Uterus (tissue), 4 donors: ENCODE data around the gene PRSS27. TPM values are rescaled to one million over a fixed set of nuclear protein-coding genes. Genes with fewer than 3 reads are reported as not detected.
A peak's percentile ranks its signal among the peaks of the same experiment; 100 is the strongest.

Source experiments
- DNase-seq, 2 donors: peaks; one replicate each; pipeline ENCODE4 v3.0.0-alpha.2; 2019 to 2020
- H3K27ac ChIP-seq, 2 donors: fragments of 200-600 bp; sonication (generic); 1 replicate in 1 of 2; 2 replicates in 1 of 2; pipeline ENCODE4 v1.5.1; 2016 to 2018
- H3K27me3 ChIP-seq, 2 donors: fragments of 200-600 bp; sonication (generic); one replicate each; pipeline ENCODE4 v1.5.1; 2018 to 2019; ENCODE audit warnings: control low read depth in 1 of 2
- H3K36me3 ChIP-seq, 2 donors: fragments of 200-600 bp; sonication (generic); one replicate each; pipeline ENCODE4 v1.5.1; 2019; ENCODE audit warnings: control low read depth in 1 of 2
- H3K4me1 ChIP-seq, 2 donors: fragments of 200-600 bp; sonication (generic); one replicate each; pipeline ENCODE4 v1.5.1; 2018 to 2019; ENCODE audit warnings: control low read depth in 1 of 2
- H3K4me3 ChIP-seq, 2 donors: fragments of 200-600 bp; sonication (generic); 1 replicate in 1 of 2; 2 replicates in 1 of 2; pipeline ENCODE4 v1.5.1; 2018 to 2019; ENCODE audit warnings: mild to moderate bottlenecking in 1 of 2
- H3K9me3 ChIP-seq, 2 donors: fragments of 200-600 bp; sonication (generic); one replicate each; pipeline ENCODE4 v1.5.1; 2019; ENCODE audit warnings: control low read depth in 1 of 2
- CTCF ChIP-seq, 4 experiments: fragments of 200-600 bp in 2 of 4; fragments of 450-650 bp in 2 of 4; sonication (generic) in 2 of 4; IDR thresholded peaks; one replicate each; pipeline ENCODE4 v1.5.1; 2016 to 2019; ENCODE audit warnings: antibody characterized with exemption in 4 of 4, mild to moderate bottlenecking in 2 of 4, moderate library complexity in 1 of 4
- POLR2A ChIP-seq, 2 donors: fragments of 450-650 bp; IDR thresholded peaks; one replicate each; pipeline ENCODE4 v1.6.1; 2016; ENCODE audit warnings: antibody characterized with exemption in 2 of 2, mild to moderate bottlenecking in 1 of 2, moderate library complexity in 1 of 2
- intact Hi-C: fragments of 100-400 bp; cut with DNase I; formaldehyde crosslinking; loops from one replicate; pipeline ENCODE4 v1.15.1; 2023; ENCODE audit warnings: low total_unique reads
- total RNA-seq, 4 donors: library from RNA; depleted of rRNA in 3 of 4; stranded (reverse); fragments of >200 nt in 3 of 4; gene quantifications; one replicate each; pipeline versions ENCODE4 v1.1.0 to v1.2.4, GENCODE V29; 2014 to 2023
- donor health status: DM: yes; HTN: yes; CAD: no.

PRSS27 gene
- total RNA-seq, 4 donors from 2014 or later = 0.83 to 1.3 TPM; not detected in 2

GRCh38 chr16:2752035-2752849 is 32.2 kb upstream of the PRSS27 start, which contains the start of gene SRRM2:
Gene SRRM2, plus strand, starts transcription at chr16:2752638. Its CDS starts 3,727 bp downstream, at chr16:2756365.
- no peaks in the 10 kb centered on the region for H3K9me3 ChIP-seq
- intact Hi-C loops = no loop called here
- H3K27ac ChIP-seq = peak within 1 kb of the TSS; percentile 99 to 100
- TF ChIP-seq POLR2A (IDR thresholded peaks at IDR 0.05) = peak; percentile 98 to 100
- peak in 1 of 4 experiments; percentile 9 for TF ChIP-seq CTCF (IDR thresholded peaks at IDR 0.05)
- H3K4me3 ChIP-seq = peak within 1 kb of the TSS; percentile 51 to 89
- no peaks in the 10 kb centered on the region for H3K36me3 ChIP-seq
- H3K4me1 ChIP-seq = peaks cover 16 to 17% of the 10 kb centered on the region in 2 donors
- peak; percentile 95 for DNase-seq
- no peaks in the 10 kb centered on the region for H3K27me3 ChIP-seq

GRCh38 chr16:2751577-2752034 is 31.6 kb upstream of the PRSS27 start:
- TF ChIP-seq POLR2A (IDR thresholded peaks at IDR 0.05) (no peak), CTCF (IDR thresholded peaks at IDR 0.05) (no peak)
- H3K36me3 ChIP-seq = no peaks in the 10 kb centered on the region
- H3K9me3 ChIP-seq = no peaks in the 10 kb centered on the region
- intact Hi-C loops = no loop called here
- H3K27me3 ChIP-seq = no peaks in the 10 kb centered on the region
- peak overlapping the region; percentile 51 to 89 for H3K4me3 ChIP-seq
- peak overlapping the region; percentile 99 to 100 for H3K27ac ChIP-seq
- peaks cover 16 to 17% of the 10 kb centered on the region in 2 donors for H3K4me1 ChIP-seq
- peak in 1 of 2 donors; percentile 49 for DNase-seq

GRCh38 chr16:2749936-2750335 is 29.9 kb upstream of the PRSS27 start:
- no peak for DNase-seq
- no peak for TF ChIP-seq CTCF (IDR thresholded peaks at IDR 0.05)
- no peak for TF ChIP-seq POLR2A (IDR thresholded peaks at IDR 0.05)
- intact Hi-C loops = no loop called here
- H3K4me3 ChIP-seq = no peak overlapping the region
- H3K9me3 ChIP-seq = no peaks in the 10 kb centered on the region
- no peaks in the 10 kb centered on the region for H3K36me3 ChIP-seq
- no peaks in the 10 kb centered on the region for H3K27me3 ChIP-seq
- peaks cover 7 to 10% of the 10 kb centered on the region in 2 donors for H3K4me1 ChIP-seq
- H3K27ac ChIP-seq = no peak overlapping the region

- TF ChIP-seq POLR2A (IDR thresholded peaks at IDR 0.05) = no peak
- TF ChIP-seq CTCF (IDR thresholded peaks at IDR 0.05) = no peak
- Histone ChIP-seq H3K4me1 (peaks cover 2 to 5% of the 10 kb centered on the region in 2 donors), H3K36me3 (no peaks in the 10 kb centered on the region), H3K4me3 (no peak overlapping the region), H3K27ac (no peak overlapping the region), H3K9me3 (no peaks in the 10 kb centered on the region), H3K27me3 (no peaks in the 10 kb centered on the region)
- no peak for DNase-seq
- intact Hi-C loops = no loop called here
Measured at GRCh38 chr16:2749476-2749875, 29.5 kb upstream of the PRSS27 start.

- TF ChIP-seq POLR2A (IDR thresholded peaks at IDR 0.05) (no peak), CTCF (IDR thresholded peaks at IDR 0.05) (no peak)
- Histone ChIP-seq H3K4me3 (no peak overlapping the region), H3K4me1 (no peaks in the 10 kb centered on the region), H3K36me3 (no peaks in the 10 kb centered on the region), H3K27me3 (no peaks in the 10 kb centered on the region), H3K9me3 (no peaks in the 10 kb centered on the region), H3K27ac (no peak overlapping the region)
- no peak for DNase-seq
- intact Hi-C loops = no loop called here
Measured at GRCh38 chr16:2748757-2749455, 28.9 kb upstream of the PRSS27 start.
